GM11168 (cell line): ENCODE data around the gene CCNL2.

Source experiments
- in situ Hi-C: fragments of 300-500 bp; cut with MboI; formaldehyde crosslinking; loops from one replicate; pipeline ENCODE4 v1.12.0; 2022; ENCODE audit warnings: low sequenced_read_pairs; ENCODE audit not compliant: unreplicated experiment

The CCNL2 gene

GRCh38 chr1:1347663-1348419, 51.3 kb downstream of the CCNL2 start:
- in situ Hi-C loops, result no loop called here

- in situ Hi-C loops, result no loop called here
Observed at GRCh38 chr1:1347026-1347595, 52.0 kb downstream of the CCNL2 start.

- in situ Hi-C loops, result no loop called here
Observed at GRCh38 chr1:1346501-1346890, 52.6 kb downstream of the CCNL2 start.

GRCh38 chr1:1345860-1346500, 53.2 kb downstream of the CCNL2 start:
- in situ Hi-C loops, result no loop called here

- in situ Hi-C loops, result no loop called here
Observed at GRCh38 chr1:1345384-1345783, 53.8 kb downstream of the CCNL2 start.

- in situ Hi-C loops, result no loop called here
Observed at GRCh38 chr1:1344655-1345361, 54.3 kb downstream of the CCNL2 start.

- in situ Hi-C loops, result no loop called here
Observed at GRCh38 chr1:1343811-1344421, 55.2 kb downstream of the CCNL2 start.

GRCh38 chr1:1342584-1343115, 56.5 kb downstream of the CCNL2 start:
- in situ Hi-C loops, result no loop called here

GRCh38 chr1:1342061-1342562, 57.0 kb downstream of the CCNL2 start:
- in situ Hi-C loops, result no loop called here

- in situ Hi-C loops, result no loop called here
Observed at GRCh38 chr1:1341549-1342021, 57.5 kb downstream of the CCNL2 start.

GRCh38 chr1:1340791-1341548, 58.2 kb downstream of the CCNL2 start:
- in situ Hi-C loops, result no loop called here

GRCh38 chr1:1340185-1340584, 59.0 kb downstream of the CCNL2 start:
- in situ Hi-C loops, result no loop called here

- in situ Hi-C loops, result no loop called here
Observed at GRCh38 chr1:1338278-1338677, 60.9 kb downstream of the CCNL2 start.

GRCh38 chr1:1337793-1338147, 61.4 kb downstream of the CCNL2 start:
- in situ Hi-C loops, result no loop called here

- in situ Hi-C loops, result no loop called here
Observed at GRCh38 chr1:1336931-1337792, 62.0 kb downstream of the CCNL2 start.

- in situ Hi-C loops, result no loop called here
Observed at GRCh38 chr1:1336446-1336845, 62.7 kb downstream of the CCNL2 start.

GRCh38 chr1:1335792-1336248, 63.3 kb downstream of the CCNL2 start:
- in situ Hi-C loops, result no loop called here
